Mesothelial cell of epicardium (in vitro differentiated cells): ENCODE measurements around the gene TMEM161B. TPM values are rescaled to one million over a fixed set of nuclear protein-coding genes. Genes with fewer than 3 reads are reported as not detected.

Experiments used
- DNase-seq, 2 experiments: peaks; one replicate each; pipeline ENCODE4 v3.0.0; 2021; ENCODE audit warnings: low spot score in 2 of 2; ENCODE audit not compliant: unreplicated experiment in 2 of 2
- H3K27ac Mint-ChIP-seq: 2 replicates; pipeline ENCODE4 v1.8.0; 2021; ENCODE audit warnings: mixed read lengths
- H3K27me3 Mint-ChIP-seq: 2 replicates; pipeline ENCODE4 v1.8.0; 2021; ENCODE audit warnings: low read depth, mixed read lengths
- H3K36me3 Mint-ChIP-seq: 2 replicates; pipeline ENCODE4 v1.8.0; 2021; ENCODE audit warnings: mixed read lengths
- H3K4me1 Mint-ChIP-seq: 2 replicates; pipeline ENCODE4 v1.8.0; 2021; ENCODE audit warnings: mixed read lengths
- H3K4me3 Mint-ChIP-seq: 2 replicates; pipeline ENCODE4 v1.8.0; 2021; ENCODE audit warnings: mild to moderate bottlenecking, moderate library complexity, mixed read lengths
- H3K9me3 Mint-ChIP-seq: 2 replicates; pipeline ENCODE4 v1.8.0; 2021; ENCODE audit warnings: mixed read lengths
- total RNA-seq: library from RNA; stranded (reverse); gene quantifications from 3 replicates; pipeline ENCODE4 v1.2.1, GENCODE V29; 2021
- TF ChIP-seq, protein P1 (sequence below): fragments of 200-600 bp; sonication (generic); IDR thresholded peaks from one replicate; pipeline ENCODE4 v1.5.0; 2021; ENCODE audit warnings: antibody characterized with exemption; ENCODE audit not compliant: unreplicated experiment

Gene TMEM161B
- total RNA-seq, 1 donor from 2014 or later = 29.5 TPM

- Mint-ChIP-seq H3K9me3 (peaks cover 3% of the 10 kb centered on the region), H3K4me3 (no peak overlapping the region), H3K36me3 (peaks cover 12% of the 10 kb centered on the region), H3K27me3 (no peaks in the 10 kb centered on the region), H3K27ac (no peak overlapping the region), H3K4me1 (no peaks in the 10 kb centered on the region)
- TF ChIP-seq, protein P1, sequence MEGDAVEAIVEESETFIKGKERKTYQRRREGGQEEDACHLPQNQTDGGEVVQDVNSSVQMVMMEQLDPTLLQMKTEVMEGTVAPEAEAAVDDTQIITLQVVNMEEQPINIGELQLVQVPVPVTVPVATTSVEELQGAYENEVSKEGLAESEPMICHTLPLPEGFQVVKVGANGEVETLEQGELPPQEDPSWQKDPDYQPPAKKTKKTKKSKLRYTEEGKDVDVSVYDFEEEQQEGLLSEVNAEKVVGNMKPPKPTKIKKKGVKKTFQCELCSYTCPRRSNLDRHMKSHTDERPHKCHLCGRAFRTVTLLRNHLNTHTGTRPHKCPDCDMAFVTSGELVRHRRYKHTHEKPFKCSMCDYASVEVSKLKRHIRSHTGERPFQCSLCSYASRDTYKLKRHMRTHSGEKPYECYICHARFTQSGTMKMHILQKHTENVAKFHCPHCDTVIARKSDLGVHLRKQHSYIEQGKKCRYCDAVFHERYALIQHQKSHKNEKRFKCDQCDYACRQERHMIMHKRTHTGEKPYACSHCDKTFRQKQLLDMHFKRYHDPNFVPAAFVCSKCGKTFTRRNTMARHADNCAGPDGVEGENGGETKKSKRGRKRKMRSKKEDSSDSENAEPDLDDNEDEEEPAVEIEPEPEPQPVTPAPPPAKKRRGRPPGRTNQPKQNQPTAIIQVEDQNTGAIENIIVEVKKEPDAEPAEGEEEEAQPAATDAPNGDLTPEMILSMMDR = no peak
- no peak for DNase-seq
Measured at GRCh38 chr5:88226881-88227450, 41.7 kb downstream of the TMEM161B start.

- no peak overlapping the region for H3K4me3 Mint-ChIP-seq
- no peak for DNase-seq
- H3K9me3 Mint-ChIP-seq = no peaks in the 10 kb centered on the region
- peaks cover 31% of the 10 kb centered on the region for H3K36me3 Mint-ChIP-seq
- H3K27me3 Mint-ChIP-seq = no peaks in the 10 kb centered on the region
- H3K27ac Mint-ChIP-seq = no peak overlapping the region
- H3K4me1 Mint-ChIP-seq = no peaks in the 10 kb centered on the region
- TF ChIP-seq, protein P1 = no peak
Measured at GRCh38 chr5:88214655-88215054, 54.0 kb downstream of the TMEM161B start.

DNA sequence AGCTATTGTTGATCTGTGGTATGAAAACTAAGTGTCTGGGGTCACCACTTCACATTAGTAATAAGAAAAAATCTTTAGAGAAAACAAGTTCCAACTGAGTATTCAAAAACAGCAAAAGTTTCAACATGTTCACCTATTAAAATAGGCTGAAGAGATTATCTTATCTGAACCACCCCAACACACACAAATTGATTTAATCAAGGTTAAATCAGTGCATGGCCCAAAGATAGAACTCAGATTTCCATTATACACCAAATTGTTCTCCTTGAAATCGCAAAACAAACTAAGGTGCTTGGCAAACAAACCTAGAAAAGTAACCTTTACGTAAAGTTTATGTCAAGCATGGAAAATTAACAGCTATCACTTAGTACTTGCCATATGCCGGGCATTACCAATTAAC is 61.1 kb downstream of the TMEM161B start:
- no peak for DNase-seq
- Mint-ChIP-seq H3K36me3 (peaks cover 14% of the 10 kb centered on the region), H3K4me1 (no peaks in the 10 kb centered on the region), H3K9me3 (no peaks in the 10 kb centered on the region), H3K27ac (no peak overlapping the region), H3K4me3 (no peak overlapping the region), H3K27me3 (no peaks in the 10 kb centered on the region)
- TF ChIP-seq, protein P1 = no peak

DNA sequence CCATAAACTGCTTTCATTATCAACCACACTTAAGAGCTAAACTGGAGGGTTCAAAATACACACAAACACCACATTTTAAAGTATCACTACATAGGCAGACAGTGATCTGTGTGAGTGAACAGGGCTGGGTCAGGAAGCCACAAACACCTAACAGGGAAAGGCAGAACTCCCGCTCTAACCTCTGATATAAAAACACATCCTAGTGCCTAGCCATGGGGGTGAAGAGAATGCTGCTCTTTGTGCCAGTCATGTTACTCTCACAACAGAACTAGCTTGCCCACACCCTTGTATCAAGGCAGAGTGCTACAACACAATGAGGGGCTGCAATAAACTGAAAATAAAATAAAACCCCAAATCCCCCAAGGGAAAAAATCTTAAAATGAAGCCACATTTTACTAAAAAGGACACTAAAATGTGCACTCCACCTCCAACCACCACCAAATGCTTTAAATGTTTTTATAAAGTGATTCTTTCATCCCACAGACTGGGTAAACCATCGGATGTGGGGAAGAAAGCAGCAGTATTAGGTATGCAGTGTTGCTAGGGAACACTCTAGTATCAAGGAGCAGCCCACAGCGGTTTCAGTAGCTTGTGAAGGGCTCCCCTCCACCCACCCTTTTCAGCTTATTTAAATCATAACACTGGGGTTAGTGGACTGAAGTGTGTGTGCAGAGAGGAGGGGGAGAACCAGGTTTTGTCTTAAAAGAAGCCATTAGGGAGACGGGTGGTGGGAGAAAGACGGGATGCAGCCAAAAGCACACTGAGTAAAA is 64.5 kb downstream of the TMEM161B start:
- Mint-ChIP-seq H3K4me1 (no peaks in the 10 kb centered on the region), H3K4me3 (no peak overlapping the region), H3K27me3 (no peaks in the 10 kb centered on the region), H3K27ac (peak overlapping the region; percentile 17), H3K9me3 (no peaks in the 10 kb centered on the region), H3K36me3 (peaks cover 12% of the 10 kb centered on the region)
- no peak for DNase-seq
- TF ChIP-seq, protein P1 = no peak

DNA sequence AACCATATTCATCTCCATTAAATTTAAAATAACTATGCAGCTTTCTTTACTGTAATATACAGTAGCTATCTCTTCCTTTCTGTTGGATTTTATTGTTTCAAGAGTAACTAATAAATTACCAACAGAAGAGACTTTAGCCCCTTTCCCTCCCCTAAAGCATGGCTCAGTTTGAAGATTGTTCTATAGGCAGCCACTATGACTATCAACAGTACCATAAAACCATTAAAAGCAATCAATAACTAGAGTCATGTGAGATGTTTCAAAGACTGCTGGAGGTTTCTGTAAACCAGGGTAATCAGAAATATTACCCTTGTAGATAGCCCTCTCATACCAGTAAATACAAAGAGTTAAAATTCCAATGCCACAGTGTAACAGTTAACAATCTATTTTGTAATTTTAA is 73.0 kb downstream of the TMEM161B start:
- Mint-ChIP-seq H3K4me1 (no peaks in the 10 kb centered on the region), H3K27ac (no peak overlapping the region), H3K4me3 (no peak overlapping the region), H3K36me3 (peaks cover 29% of the 10 kb centered on the region), H3K9me3 (peaks cover 16% of the 10 kb centered on the region), H3K27me3 (no peaks in the 10 kb centered on the region)
- TF ChIP-seq, protein P1 = no peak
- DNase-seq = no peak
